ENCODE measurements around the gene ELF3. TPM values are rescaled to one million over a fixed set of nuclear protein-coding genes. Genes with fewer than 3 reads are reported as not detected.
A peak's percentile ranks its signal among the peaks of the same experiment; 100 is the strongest.

ELF3 gene
- total and polyA plus RNA-seq, 2 of the 13 experiments (the other 11 are each of a cell fraction or from before 2014, with no cell fraction given), result 11.5 to 55.1 TPM

DNA sequence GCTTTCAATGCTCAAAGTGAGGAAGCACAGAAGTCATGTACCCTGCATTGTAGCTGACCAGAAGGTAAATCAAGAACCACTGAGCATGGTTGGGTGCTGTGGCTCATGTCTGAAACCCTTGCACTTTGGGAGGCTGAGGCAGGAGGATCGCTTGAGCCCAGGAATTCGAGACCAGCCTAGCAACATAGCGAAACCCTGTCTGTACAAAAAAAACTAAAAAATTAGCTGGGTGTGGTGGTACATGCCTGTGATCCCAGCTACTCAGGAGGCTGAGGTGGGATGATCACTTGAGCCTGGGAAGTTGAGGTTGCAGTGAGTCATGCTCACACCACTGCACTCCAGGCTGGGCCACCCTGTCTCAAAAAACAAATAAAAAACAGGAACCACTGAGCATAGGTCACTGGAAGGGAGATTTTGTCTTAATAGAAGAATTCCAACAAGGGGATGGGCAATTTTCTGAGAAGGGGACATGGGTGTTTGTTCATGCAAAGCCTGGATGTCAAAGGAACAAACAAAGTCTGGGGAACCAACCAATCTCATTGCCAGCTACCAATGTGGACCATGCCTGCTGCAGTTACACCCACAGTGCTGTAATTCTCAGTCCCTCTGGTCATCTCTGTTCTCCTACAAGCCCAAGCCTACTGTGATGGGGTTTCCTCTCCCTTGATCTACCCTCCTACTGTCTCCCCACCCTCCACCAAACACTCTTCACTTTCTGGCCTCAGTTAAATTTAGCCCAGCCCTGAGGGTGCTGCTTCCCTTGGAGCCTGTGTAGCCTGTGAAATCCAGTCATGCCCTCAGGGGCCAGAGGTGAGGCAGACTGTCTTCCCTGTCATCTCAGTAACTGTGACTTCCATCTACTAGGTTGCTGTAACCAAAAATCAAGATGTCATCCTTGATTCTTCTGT, 47.9 kb downstream of the ELF3 start (continued):
- TF ChIP-seq ZNF639 (CRISPR knock-in tag; conservative IDR thresholded peaks at IDR 0.05) (no peak), LCORL (IDR thresholded peaks at IDR 0.05) (peak; percentile 73; the same call in 1 of the 2 replicates), LCORL (CRISPR knock-in tag; IDR thresholded peaks at IDR 0.05) (peak; percentile 96), DPF2 (CRISPR knock-in tag; IDR thresholded peaks at IDR 0.05; ENCODE audit: borderline replicate concordance, low read depth) (peak; percentile 68; the same call in 1 of the 2 replicates), ZNF446 (CRISPR knock-in tag; IDR thresholded peaks at IDR 0.05) (no peak), ZFX (CRISPR knock-in tag; IDR thresholded peaks at IDR 0.05; ENCODE audit: low read depth) (peak; percentile 42; the same call in 1 of the 2 replicates), GATAD2A (CRISPR knock-in tag; IDR thresholded peaks at IDR 0.05) (peak; percentile 76), EP300 (IDR thresholded peaks at IDR 0.05; ENCODE audit: low read depth in 2 of 2, low read length in 2 of 2) (peak in 1 of 2 experiments; percentile 62; a peak in 2 of 4 replicates), EP300 (CRISPR knock-in tag; IDR thresholded peaks at IDR 0.05; ENCODE audit: borderline replicate concordance) (no peak), HOXA3 (CRISPR knock-in tag; IDR thresholded peaks at IDR 0.05) (peak; percentile 35; the same call in 1 of the 2 replicates), FOXM1 (CRISPR knock-in tag; IDR thresholded peaks at IDR 0.05) (no peak), SOX6 (IDR thresholded peaks at IDR 0.05) (no peak), SOX6 (CRISPR knock-in tag; IDR thresholded peaks at IDR 0.05) (peak; percentile 70), ZNF558 (CRISPR knock-in tag; IDR thresholded peaks at IDR 0.05; ENCODE audit: borderline replicate concordance) (no peak)
- TF ChIP-seq, protein P1, sequence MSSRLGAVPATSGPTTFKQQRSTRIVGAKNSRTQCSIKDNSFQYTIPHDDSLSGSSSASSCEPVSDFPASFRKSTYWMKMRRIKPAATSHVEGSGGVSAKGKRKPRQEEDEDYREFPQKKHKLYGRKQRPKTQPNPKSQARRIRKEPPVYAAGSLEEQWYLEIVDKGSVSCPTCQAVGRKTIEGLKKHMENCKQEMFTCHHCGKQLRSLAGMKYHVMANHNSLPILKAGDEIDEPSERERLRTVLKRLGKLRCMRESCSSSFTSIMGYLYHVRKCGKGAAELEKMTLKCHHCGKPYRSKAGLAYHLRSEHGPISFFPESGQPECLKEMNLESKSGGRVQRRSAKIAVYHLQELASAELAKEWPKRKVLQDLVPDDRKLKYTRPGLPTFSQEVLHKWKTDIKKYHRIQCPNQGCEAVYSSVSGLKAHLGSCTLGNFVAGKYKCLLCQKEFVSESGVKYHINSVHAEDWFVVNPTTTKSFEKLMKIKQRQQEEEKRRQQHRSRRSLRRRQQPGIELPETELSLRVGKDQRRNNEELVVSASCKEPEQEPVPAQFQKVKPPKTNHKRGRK (CRISPR knock-in tag; IDR thresholded peaks at IDR 0.05), result 0 out of 2 replicates have a peak, but pooled peaks have one; percentile 29
- TF ChIP-seq, protein P2, sequence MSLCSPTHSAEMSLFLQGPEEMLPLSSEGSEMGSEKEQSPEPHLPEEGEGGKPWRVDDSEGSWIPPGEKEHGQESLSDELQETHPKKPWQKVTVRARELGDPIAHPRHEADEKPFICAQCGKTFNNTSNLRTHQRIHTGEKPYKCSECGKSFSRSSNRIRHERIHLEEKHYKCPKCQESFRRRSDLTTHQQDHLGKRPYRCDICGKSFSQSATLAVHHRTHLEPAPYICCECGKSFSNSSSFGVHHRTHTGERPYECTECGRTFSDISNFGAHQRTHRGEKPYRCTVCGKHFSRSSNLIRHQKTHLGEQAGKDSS (CRISPR knock-in tag; IDR thresholded peaks at IDR 0.05; ENCODE audit: borderline replicate concordance, low read depth), result peak; percentile 62; the same call in 1 of the 2 replicates
- TF ChIP-seq, protein P3, sequence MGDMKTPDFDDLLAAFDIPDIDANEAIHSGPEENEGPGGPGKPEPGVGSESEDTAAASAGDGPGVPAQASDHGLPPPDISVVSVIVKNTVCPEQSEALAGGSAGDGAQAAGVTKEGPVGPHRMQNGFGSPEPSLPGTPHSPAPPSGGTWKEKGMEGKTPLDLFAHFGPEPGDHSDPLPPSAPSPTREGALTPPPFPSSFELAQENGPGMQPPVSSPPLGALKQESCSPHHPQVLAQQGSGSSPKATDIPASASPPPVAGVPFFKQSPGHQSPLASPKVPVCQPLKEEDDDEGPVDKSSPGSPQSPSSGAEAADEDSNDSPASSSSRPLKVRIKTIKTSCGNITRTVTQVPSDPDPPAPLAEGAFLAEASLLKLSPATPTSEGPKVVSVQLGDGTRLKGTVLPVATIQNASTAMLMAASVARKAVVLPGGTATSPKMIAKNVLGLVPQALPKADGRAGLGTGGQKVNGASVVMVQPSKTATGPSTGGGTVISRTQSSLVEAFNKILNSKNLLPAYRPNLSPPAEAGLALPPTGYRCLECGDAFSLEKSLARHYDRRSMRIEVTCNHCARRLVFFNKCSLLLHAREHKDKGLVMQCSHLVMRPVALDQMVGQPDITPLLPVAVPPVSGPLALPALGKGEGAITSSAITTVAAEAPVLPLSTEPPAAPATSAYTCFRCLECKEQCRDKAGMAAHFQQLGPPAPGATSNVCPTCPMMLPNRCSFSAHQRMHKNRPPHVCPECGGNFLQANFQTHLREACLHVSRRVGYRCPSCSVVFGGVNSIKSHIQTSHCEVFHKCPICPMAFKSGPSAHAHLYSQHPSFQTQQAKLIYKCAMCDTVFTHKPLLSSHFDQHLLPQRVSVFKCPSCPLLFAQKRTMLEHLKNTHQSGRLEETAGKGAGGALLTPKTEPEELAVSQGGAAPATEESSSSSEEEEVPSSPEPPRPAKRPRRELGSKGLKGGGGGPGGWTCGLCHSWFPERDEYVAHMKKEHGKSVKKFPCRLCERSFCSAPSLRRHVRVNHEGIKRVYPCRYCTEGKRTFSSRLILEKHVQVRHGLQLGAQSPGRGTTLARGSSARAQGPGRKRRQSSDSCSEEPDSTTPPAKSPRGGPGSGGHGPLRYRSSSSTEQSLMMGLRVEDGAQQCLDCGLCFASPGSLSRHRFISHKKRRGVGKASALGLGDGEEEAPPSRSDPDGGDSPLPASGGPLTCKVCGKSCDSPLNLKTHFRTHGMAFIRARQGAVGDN (CRISPR knock-in tag; IDR thresholded peaks at IDR 0.05), result no peak
- TF ChIP-seq, protein P4, sequence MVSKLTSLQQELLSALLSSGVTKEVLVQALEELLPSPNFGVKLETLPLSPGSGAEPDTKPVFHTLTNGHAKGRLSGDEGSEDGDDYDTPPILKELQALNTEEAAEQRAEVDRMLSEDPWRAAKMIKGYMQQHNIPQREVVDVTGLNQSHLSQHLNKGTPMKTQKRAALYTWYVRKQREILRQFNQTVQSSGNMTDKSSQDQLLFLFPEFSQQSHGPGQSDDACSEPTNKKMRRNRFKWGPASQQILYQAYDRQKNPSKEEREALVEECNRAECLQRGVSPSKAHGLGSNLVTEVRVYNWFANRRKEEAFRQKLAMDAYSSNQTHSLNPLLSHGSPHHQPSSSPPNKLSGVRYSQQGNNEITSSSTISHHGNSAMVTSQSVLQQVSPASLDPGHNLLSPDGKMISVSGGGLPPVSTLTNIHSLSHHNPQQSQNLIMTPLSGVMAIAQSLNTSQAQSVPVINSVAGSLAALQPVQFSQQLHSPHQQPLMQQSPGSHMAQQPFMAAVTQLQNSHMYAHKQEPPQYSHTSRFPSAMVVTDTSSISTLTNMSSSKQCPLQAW (CRISPR knock-in tag; IDR thresholded peaks at IDR 0.05), result peak; percentile 77
